ENCODE results near the gene POM121L12.

GRCh38 chr7:53002389-53002788 is 33.0 kb upstream of the POM121L12 start:
- TF ChIP-seq CTCF (conservative IDR thresholded peaks at IDR 0.05 in 1 of 2, IDR thresholded peaks at IDR 0.05 in 1 of 2; ENCODE audit: low read depth in 1 of 2, low read length in 2 of 2) (no peak), EZH2 (IDR thresholded peaks at IDR 0.05; ENCODE audit: low read length, missing control alignments) (no peak)

Measured in fibroblast of lung (primary cell).